IMR-90 (cell line): Measurements from ENCODE around the gene RFT1. TPM values are rescaled to one million over a fixed set of nuclear protein-coding genes. Genes with fewer than 3 reads are reported as not detected.

Experiments
- ATAC-seq: fragments of 200-7000 bp; cut with Tn5 transposase; 2 replicates; pipeline ENCODE4 v1.9.1; 2020; ENCODE audit warnings: low read depth, mild to moderate bottlenecking, moderate library complexity
- BruUV-seq: library from RNA; stranded (reverse); fragments of 400-500 nt; replicated peaks from 2 replicates; lab custom pipeline; 2021; lab: Mats Ljungman, UMichigan
- CTCF ChIA-PET: fragments of 300-600 bp; formaldehyde crosslinking; extraction: SDS; loops from one replicate; lab custom pipeline; 2021; ENCODE audit warnings: antibody characterized with exemption; lab: Yijun Ruan, JAX
- POLR2A ChIA-PET: fragments of 300-600 bp; sonication (Branson Sonifier 250); formaldehyde crosslinking; loops from one replicate; lab custom pipeline; 2022; ENCODE audit warnings: antibody characterized with exemption; ENCODE audit not compliant: unreplicated experiment; lab: Charles Lee
- DNase-seq: peaks from one replicate; pipeline ENCODE4 v3.0.0; 2013
- H2AFZ ChIP-seq: replicated peaks from 2 replicates; pipeline ENCODE3; 2013; ENCODE audit warnings: low read length, mild to moderate bottlenecking; ENCODE audit not compliant: poor library complexity
- H2AK5ac ChIP-seq: 2 replicates; pipeline ENCODE4 v1.6.1; 2013; ENCODE audit warnings: low read depth, low read length, inconsistent platforms
- H2AK9ac ChIP-seq: replicated peaks from 2 replicates; pipeline ENCODE3; 2013; ENCODE audit warnings: mild to moderate bottlenecking, low read depth, low read length, moderate library complexity; ENCODE audit not compliant: poor library complexity
- H2BK120ac ChIP-seq: 2 replicates; pipeline ENCODE4 v1.6.1; 2013; ENCODE audit warnings: low read depth, low read length, inconsistent platforms
- H2BK15ac ChIP-seq: 3 replicates; pipeline ENCODE4 v1.6.1; 2013; ENCODE audit warnings: low read depth, low read length, inconsistent platforms
- H2BK20ac ChIP-seq: 2 replicates; pipeline ENCODE4 v1.6.1; 2013; ENCODE audit warnings: low read depth, mild to moderate bottlenecking, inconsistent platforms, low read length, moderate library complexity
- H2BK5ac ChIP-seq: 2 replicates; pipeline ENCODE4 v1.6.1; 2013; ENCODE audit warnings: mild to moderate bottlenecking, low read depth, low read length, inconsistent platforms; ENCODE audit not compliant: poor library complexity, severe bottlenecking
- H3K14ac ChIP-seq: replicated peaks from 2 replicates; pipeline ENCODE4 v1.6.1; 2013; ENCODE audit warnings: low read depth, low read length, inconsistent platforms
- H3K18ac ChIP-seq: 2 replicates; pipeline ENCODE4 v1.6.1; 2013; ENCODE audit warnings: low read depth, low read length, control low read depth
- H3K23ac ChIP-seq: 2 replicates; pipeline ENCODE4 v1.6.1; 2013; ENCODE audit warnings: low read depth, low read length, inconsistent platforms
- H3K27ac ChIP-seq: 2 replicates; pipeline ENCODE4 v1.5.1; 2013; ENCODE audit warnings: mild to moderate bottlenecking, control low read depth, low read length; ENCODE audit not compliant: insufficient read depth
- H3K27me3 ChIP-seq: 2 replicates; pipeline ENCODE4 v1.6.1; 2013; ENCODE audit warnings: low read length; ENCODE audit not compliant: control insufficient read depth, insufficient read depth
- H3K36me3 ChIP-seq: 2 replicates; pipeline ENCODE4 v1.6.1; 2013; ENCODE audit warnings: low read length, mixed read lengths; ENCODE audit not compliant: control insufficient read depth, insufficient read depth
- H3K4ac ChIP-seq: 2 replicates; pipeline ENCODE4 v1.6.1; 2013; ENCODE audit warnings: low read depth, low read length, inconsistent platforms
- H3K4me1 ChIP-seq: 2 replicates; pipeline ENCODE4 v1.6.1; 2013; ENCODE audit warnings: low read length, mixed read lengths; ENCODE audit not compliant: control insufficient read depth, insufficient read depth
- H3K4me2 ChIP-seq: 2 replicates; pipeline ENCODE4 v1.6.1; 2013; ENCODE audit warnings: low read depth, mild to moderate bottlenecking, control low read depth, low read length, moderate library complexity
- H3K4me3 ChIP-seq: 2 replicates; pipeline ENCODE4 v1.5.1; 2013; ENCODE audit warnings: low read depth, mild to moderate bottlenecking, control low read depth, low read length, moderate library complexity; ENCODE audit not compliant: insufficient read depth
- H3K56ac ChIP-seq: 2 replicates; pipeline ENCODE4 v1.6.1; 2013; ENCODE audit warnings: low read length, inconsistent platforms; ENCODE audit not compliant: insufficient read depth; ENCODE audit errors: extremely low read depth
- H3K79me1 ChIP-seq, 2 experiments: 2 replicates each; pipeline ENCODE4 v1.6.1; 2013; ENCODE audit warnings: low read length in 2 of 2, inconsistent platforms in 1 of 2, low read depth in 1 of 2
- H3K9ac ChIP-seq: 2 replicates; pipeline ENCODE4 v1.6.1; 2013; ENCODE audit warnings: low read depth, low read length, control low read depth
- H3K9me1 ChIP-seq: 2 replicates; pipeline ENCODE4 v1.6.1; 2013; ENCODE audit warnings: low read length, inconsistent platforms; ENCODE audit not compliant: insufficient read depth
- H3K9me3 ChIP-seq: 2 replicates; pipeline ENCODE4 v1.6.1; 2013; ENCODE audit warnings: low read length; ENCODE audit not compliant: control insufficient read depth, insufficient read depth
- H4K20me1 ChIP-seq: 2 replicates; pipeline ENCODE4 v1.6.1; 2013; ENCODE audit warnings: low read length, inconsistent platforms; ENCODE audit not compliant: insufficient read depth
- H4K5ac ChIP-seq: 2 replicates; pipeline ENCODE4 v1.6.1; 2013; ENCODE audit warnings: mild to moderate bottlenecking, low read depth, low read length, control low read depth
- H4K8ac ChIP-seq, 2 experiments: 2 replicates each; pipeline ENCODE4 v1.6.1; 2013; ENCODE audit warnings: low read depth in 2 of 2, low read length in 2 of 2, control low read depth in 1 of 2, inconsistent platforms in 1 of 2
- H4K91ac ChIP-seq: 2 replicates; pipeline ENCODE4 v1.6.1; 2013; ENCODE audit warnings: low read depth, low read length, inconsistent platforms; ENCODE audit not compliant: insufficient read depth
- BHLHE40 ChIP-seq: fragments of 150-350 bp; IDR thresholded peaks from 2 replicates; pipeline ENCODE4 v1.6.1; 2016; ENCODE audit warnings: mild to moderate bottlenecking, low read depth, low read length
- CEBPB ChIP-seq: IDR thresholded peaks from 2 replicates; pipeline ENCODE4 v1.6.1; 2012; ENCODE audit warnings: low read depth, low read length, improper control_type of control experiment
- CHD1 ChIP-seq: IDR thresholded peaks from 2 replicates; pipeline ENCODE4 v1.6.1; 2012; ENCODE audit warnings: low read depth, low read length, improper control_type of control experiment
- CTCF ChIP-seq: conservative IDR thresholded peaks from 2 replicates; pipeline ENCODE4 v1.5.1; 2012; ENCODE audit warnings: mild to moderate bottlenecking, low read depth, low read length, improper control_type of control experiment
- ELK1 ChIP-seq: fragments of 150-350 bp; IDR thresholded peaks from 2 replicates; pipeline ENCODE4 v1.6.1; 2016; ENCODE audit warnings: low read depth, mild to moderate bottlenecking, low read length, moderate library complexity, borderline replicate concordance
- FOS ChIP-seq: fragments of 150-350 bp; IDR thresholded peaks from 2 replicates; pipeline ENCODE4 v1.6.1; 2016; ENCODE audit warnings: low read depth, low read length
- MAFK ChIP-seq: IDR thresholded peaks from 2 replicates; pipeline ENCODE4 v1.6.1; 2012; ENCODE audit warnings: low read depth, low read length, improper control_type of control experiment
- MXI1 ChIP-seq: IDR thresholded peaks from 2 replicates; pipeline ENCODE4 v1.6.1; 2012; ENCODE audit warnings: low read depth, mild to moderate bottlenecking, low read length, moderate library complexity, borderline replicate concordance
- NFE2L2 ChIP-seq: fragments of 150-350 bp; IDR thresholded peaks from 2 replicates; pipeline ENCODE4 v1.6.1; 2016; ENCODE audit warnings: low read depth, mild to moderate bottlenecking, low read length
- POLR2A ChIP-seq: IDR thresholded peaks from 2 replicates; pipeline ENCODE4 v1.6.1; 2012; ENCODE audit warnings: mild to moderate bottlenecking, low read depth, low read length
- RAD21 ChIP-seq: IDR thresholded peaks from 2 replicates; pipeline ENCODE4 v1.6.1; 2012; ENCODE audit warnings: low read length, improper control_type of control experiment
- RCOR1 ChIP-seq: IDR thresholded peaks from 2 replicates; pipeline ENCODE4 v1.6.1; 2012; ENCODE audit warnings: mild to moderate bottlenecking, low read length, improper control_type of control experiment; ENCODE audit not compliant: insufficient replicate concordance
- USF2 ChIP-seq: fragments of 150-350 bp; IDR thresholded peaks from 2 replicates; pipeline ENCODE4 v1.6.1; 2017; ENCODE audit warnings: mild to moderate bottlenecking, antibody characterized with exemption, low read length, low read depth
- WGBS, 2 experiments: methylation state at CpG; one replicate each; pipeline versions ENCODE4 v1.1.5 to v1.1.7; 2013; ENCODE audit warnings: missing lambda C conversion rate in 2 of 2; ENCODE audit not compliant: insufficient read length in 1 of 2; ENCODE audit errors: extremely low coverage in 2 of 2; 5-methylcytosine and 5-hydroxymethylcytosine counted together
- dilution Hi-C: fragments of 300-500 bp; cut with HindIII; formaldehyde crosslinking; loops from one replicate; pipeline ENCODE4 v1.14.3; 2018; ENCODE audit warnings: low sequenced_read_pairs; ENCODE audit not compliant: unreplicated experiment
- in situ Hi-C: fragments of 300-500 bp; cut with MboI; formaldehyde crosslinking; loops from 3 replicates; pipeline ENCODE4 v1.14.3; 2019; ENCODE audit warnings: low sequenced_read_pairs, inconsistent platforms, mixed read lengths
- intact Hi-C: fragments of 100-400 bp; cut with micrococcal nuclease; formaldehyde crosslinking; loops from 2 replicates; pipeline ENCODE4 v1.10.0; 2022
- polyA plus RNA-seq, 3 experiments: library from polyadenylated mRNA; depleted of rRNA; stranded (reverse); fragments of >200 nt; gene quantifications; 2 replicates each; pipeline ENCODE4 v1.2.3, GENCODE V29; 2012; ENCODE audit warnings: low replicate concordance in 1 of 3
- total RNA-seq: library from RNA; depleted of rRNA; stranded (reverse); fragments of >200 nt; gene quantifications from 2 replicates; pipeline ENCODE4 v1.2.3, GENCODE V29; 2012

The RFT1 gene
- total and polyA plus RNA-seq, 2 of the 4 experiments (the other 2 are of a cell fraction), result 14.5 to 23.5 TPM

- peak within 1 kb of the TSS; percentile 93 for H2AK9ac ChIP-seq
- peak; percentile 78 for DNase-seq
- peak within 1 kb of the TSS; percentile 84; the same call in 1 of the 2 replicates for H4K5ac ChIP-seq
- peaks cover 9% of the 10 kb centered on the region; the same call in 1 of the 2 replicates for H4K20me1 ChIP-seq
- no peak within 1 kb of the TSS for H2BK15ac ChIP-seq
- H3K9me1 ChIP-seq, result peaks cover 11% of the 10 kb centered on the region
- peak within 1 kb of the TSS; percentile 99 for H3K4me3 ChIP-seq
- peak; percentile 78 for ATAC-seq
- peak within 1 kb of the TSS; percentile 58 for H2AK5ac ChIP-seq
- peak within 1 kb of the TSS; percentile 88 for H3K23ac ChIP-seq
- ChIA-PET CTCF (interaction anchor here (0.9 kb wide), 1 partner anchor 14 kb away, joined by 3 read pairs; no protein-coding TSS in a partner anchor), POLR2A (no interaction called here)
- in situ Hi-C loops, result no loop called here
- H3K14ac ChIP-seq, result peak within 1 kb of the TSS; percentile 90
- no peak within 1 kb of the TSS for H2BK20ac ChIP-seq
- H3K4ac ChIP-seq, result peak within 1 kb of the TSS; percentile 71
- no TSS peak for BruUV-seq
- no peak within 1 kb of the TSS; the same call in 1 of the 2 replicates for H3K56ac ChIP-seq
- H3K27ac ChIP-seq, result peak within 1 kb of the TSS; percentile 65; the same call in 1 of the 2 replicates
- peak within 1 kb of the TSS in 1 of 2 experiments; percentile 74; a peak in 1 of 4 replicates for H4K8ac ChIP-seq
- peak within 1 kb of the TSS; percentile 84 for H3K4me2 ChIP-seq
- peak within 1 kb of the TSS; percentile 83 for H3K9ac ChIP-seq
- peak within 1 kb of the TSS; percentile 97 for H2AFZ ChIP-seq
- H2BK5ac ChIP-seq, result peak within 1 kb of the TSS; percentile 87
- H3K36me3 ChIP-seq, result no peaks in the 10 kb centered on the region
- H2BK120ac ChIP-seq, result peak within 1 kb of the TSS; percentile 64
- peak within 1 kb of the TSS; percentile 77 for H3K18ac ChIP-seq
- H3K9me3 ChIP-seq, result no peaks in the 10 kb centered on the region
- H3K4me1 ChIP-seq, result peaks cover 21% of the 10 kb centered on the region; the same call in 1 of the 2 replicates
- intact Hi-C loops, result loop anchor here (2.0 kb wide), 1 partner anchor 36 kb away; no protein-coding TSS in a partner anchor
- peaks cover 10 to 29% of the 10 kb centered on the region in 2 experiments; a peak in 3 of 4 replicates for H3K79me1 ChIP-seq
- dilution Hi-C loops, result no loop called here
- peak within 1 kb of the TSS; percentile 79; the same call in 1 of the 2 replicates for H4K91ac ChIP-seq
- peaks cover 19% of the 10 kb centered on the region for H3K27me3 ChIP-seq
- 3% methylated on average over 8 of the region's 88 CpGs; no CpG with 5 or more reads in 1 of the 2 experiments for WGBS, 2 experiments
- TF ChIP-seq POLR2A (no peak), CTCF (peak; percentile 49), CEBPB (no peak), RCOR1 (no peak), BHLHE40 (no peak), NFE2L2 (no peak), FOS (no peak), RAD21 (peak; percentile 39), USF2 (no peak), MXI1 (no peak; the same call in 1 of the 2 replicates), CHD1 (no peak), MAFK (no peak), ELK1 (no peak)
Measured at GRCh38 chr3:53160660-53161449, 30.6 kb upstream of the RFT1 start, which contains the start of gene PRKCD. TSS of gene PRKCD (plus strand) at chr3:53161209. CDS start at chr3:53178423, 17,214 bp downstream.
